AG04449 (cell line): Measurements from ENCODE around the gene CRADD.

ENCODE experiments used
- CTCF ChIA-PET: fragments of 350-600 bp; formaldehyde crosslinking; extraction: SDS; loops from one replicate; lab custom pipeline; 2021; ENCODE audit warnings: antibody characterized with exemption; lab: Yijun Ruan, JAX
- POLR2A ChIA-PET: fragments of 400-600, 350-600 bp; formaldehyde crosslinking; extraction: SDS; loops from one replicate; lab custom pipeline; 2020; ENCODE audit warnings: antibody characterized with exemption, inconsistent platforms; lab: Yijun Ruan, JAX
- DNase-seq: peaks from one replicate; pipeline ENCODE4 v3.0.0-alpha.2; 2010; ENCODE audit warnings: low read depth, low spot score
- H3K4me3 ChIP-seq: 2 replicates; pipeline ENCODE4 v1.5.1; 2011; ENCODE audit warnings: low read depth, mild to moderate bottlenecking, control low read depth, low read length
- CTCF ChIP-seq: IDR thresholded peaks from one replicate; pipeline ENCODE4 v1.5.1; 2011; ENCODE audit warnings: mild to moderate bottlenecking, moderate library complexity, low read length, control low read depth, inconsistent platforms; ENCODE audit not compliant: insufficient read depth; ENCODE audit errors: missing control alignments

CRADD gene

GRCh38 chr12:93733358-93733757 lies 56.2 kb downstream of the CRADD start:
- TF ChIP-seq CTCF = no peak
- no peak for DNase-seq
- POLR2A ChIA-PET = no interaction called here
- no peak overlapping the region for H3K4me3 ChIP-seq
- CTCF ChIA-PET = no interaction called here

DNA sequence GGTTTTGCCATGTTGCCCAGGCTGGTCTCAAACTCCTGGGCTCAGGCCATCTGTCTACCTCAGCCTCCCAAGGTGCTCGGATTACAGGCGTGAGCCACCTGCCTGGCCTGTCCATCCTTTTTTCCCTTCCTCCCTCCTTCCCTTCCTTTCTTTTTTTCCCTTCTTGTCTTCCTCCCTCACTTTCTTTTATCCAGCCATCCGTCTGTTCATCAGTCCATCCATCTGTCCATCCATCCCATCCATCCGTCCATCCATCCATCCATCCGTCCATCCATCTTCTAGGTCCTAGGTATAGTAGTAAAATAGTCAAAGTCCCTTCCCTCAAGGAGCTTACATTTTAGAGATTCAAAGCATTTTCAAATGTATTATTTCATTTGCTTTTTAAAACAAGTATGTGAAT lies 56.8 kb downstream of the CRADD start:
- TF ChIP-seq CTCF = no peak
- H3K4me3 ChIP-seq = no peak overlapping the region
- DNase-seq = no peak
- ChIA-PET POLR2A (no interaction called here), CTCF (interaction anchor here (1.5 kb wide), 1 partner anchor 367 kb away, joined by 5 read pairs; no protein-coding TSS in a partner anchor)

GRCh38 chr12:93734784-93735183 lies 57.6 kb downstream of the CRADD start:
- no peak overlapping the region for H3K4me3 ChIP-seq
- ChIA-PET POLR2A (no interaction called here), CTCF (interaction anchor here (1.5 kb wide), 1 partner anchor 366 kb away, joined by 5 read pairs; no protein-coding TSS in a partner anchor)
- DNase-seq = no peak
- TF ChIP-seq CTCF = no peak

- no peak for TF ChIP-seq CTCF
- DNase-seq = no peak
- POLR2A ChIA-PET = no interaction called here
- CTCF ChIA-PET = interaction anchor here (1.1 kb wide), 1 partner anchor 364 kb away, joined by 3 read pairs; no protein-coding TSS in a partner anchor
- H3K4me3 ChIP-seq = no peak overlapping the region
These were observed 59.5 kb downstream of the CRADD start for GRCh38 chr12:93736640-93737178.

- CTCF ChIA-PET = interaction anchor here (0.6 to 1.8 kb wide), 4 partner anchors 12 to 365 kb away, joined by 3 to 8 read pairs (median 4); no protein-coding TSS in a partner anchor
- no peak overlapping the region for H3K4me3 ChIP-seq
- POLR2A ChIA-PET = no interaction called here
- no peak for DNase-seq
- TF ChIP-seq CTCF = no peak
These were observed 60.5 kb downstream of the CRADD start for GRCh38 chr12:93737457-93738198.
